RKO (cell line): ENCODE data around the gene MAPK7.
A peak's percentile ranks its signal among the peaks of the same experiment; 100 is the strongest.

Experiments used
- DNase-seq: peaks from one replicate; pipeline ENCODE4 v3.0.0-alpha.2; 2016; ENCODE audit warnings: low spot score

Gene MAPK7

GRCh38 chr17:19378416-19379360 lies at the start of gene MAPK7:
Gene MAPK7 (plus strand): TSS chr17:19378498. CDS start chr17:19378901, 403 bp downstream.
- DNase-seq: peak; percentile 39

DNA sequence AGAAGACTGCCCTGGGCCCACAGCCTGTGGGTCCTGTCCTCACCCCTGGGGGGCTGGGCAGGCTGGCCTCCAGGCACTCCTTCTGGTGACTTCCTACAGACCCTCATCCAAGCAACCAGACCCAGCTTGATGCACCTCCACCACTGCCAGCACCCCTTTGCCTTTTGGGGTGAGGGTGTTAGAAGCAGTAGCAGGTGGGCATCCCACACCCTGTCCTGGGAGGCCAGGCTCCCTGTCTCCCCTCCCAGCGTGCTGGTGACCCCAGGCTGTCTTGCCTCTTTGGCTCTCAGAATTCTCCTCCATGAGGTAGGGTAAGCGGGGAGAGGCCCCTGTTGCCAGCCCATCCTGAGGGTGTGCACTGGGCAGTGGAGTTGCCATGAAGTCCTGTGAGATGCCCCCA lies 49.2 kb upstream of the MAPK7 start:
- no peak for DNase-seq

- DNase-seq: no peak
Observed at GRCh38 chr17:19329839-19330238, 48.5 kb upstream of the MAPK7 start.

- no peak for DNase-seq
Observed at GRCh38 chr17:19330271-19330670, 48.0 kb upstream of the MAPK7 start.

- DNase-seq: no peak
Observed at GRCh38 chr17:19331134-19331533, 47.2 kb upstream of the MAPK7 start.

- no peak for DNase-seq
Observed at GRCh38 chr17:19331543-19332245, 46.6 kb upstream of the MAPK7 start.

DNA sequence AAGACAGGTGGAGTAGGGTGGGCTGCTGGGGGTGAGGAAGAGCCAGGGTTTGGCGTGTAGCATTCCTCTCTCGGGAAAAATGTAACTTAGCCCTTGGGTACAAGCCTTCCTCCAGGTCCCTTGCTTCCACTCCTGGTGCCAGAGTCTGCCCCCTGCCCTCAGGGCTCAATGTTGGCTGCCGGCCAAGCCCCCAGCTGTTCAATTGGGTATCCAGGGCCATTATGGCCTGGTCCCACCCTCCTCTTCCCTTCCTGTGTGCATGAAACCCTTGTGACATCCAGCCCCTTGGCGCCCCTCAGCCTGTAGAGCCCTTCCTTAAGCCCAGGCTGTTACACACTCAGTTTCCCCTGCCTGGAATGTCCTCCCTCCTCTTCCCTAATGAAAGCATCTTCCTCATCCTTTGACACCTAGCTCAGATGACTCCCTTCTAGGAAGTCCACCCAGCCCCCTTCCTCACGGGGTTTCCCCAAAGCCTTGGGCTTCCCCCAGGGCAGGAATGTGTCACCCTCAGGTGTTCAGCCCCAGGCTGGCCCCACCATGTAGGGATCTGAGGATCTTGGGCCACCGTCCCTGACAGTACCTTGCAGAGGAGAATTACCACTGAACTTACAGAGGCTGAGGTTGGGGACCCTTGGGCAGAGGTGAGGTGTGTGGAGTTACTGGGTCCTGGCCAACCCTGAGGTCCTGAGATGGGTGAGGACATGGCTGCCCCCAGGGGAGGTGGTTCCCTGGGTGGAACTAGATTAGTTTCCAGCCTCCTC lies 45.7 kb upstream of the MAPK7 start:
- no peak for DNase-seq

GRCh38 chr17:19333132-19333440 lies 45.2 kb upstream of the MAPK7 start:
- DNase-seq: no peak

- no peak for DNase-seq
Observed at GRCh38 chr17:19333736-19334290, 44.5 kb upstream of the MAPK7 start.

DNA sequence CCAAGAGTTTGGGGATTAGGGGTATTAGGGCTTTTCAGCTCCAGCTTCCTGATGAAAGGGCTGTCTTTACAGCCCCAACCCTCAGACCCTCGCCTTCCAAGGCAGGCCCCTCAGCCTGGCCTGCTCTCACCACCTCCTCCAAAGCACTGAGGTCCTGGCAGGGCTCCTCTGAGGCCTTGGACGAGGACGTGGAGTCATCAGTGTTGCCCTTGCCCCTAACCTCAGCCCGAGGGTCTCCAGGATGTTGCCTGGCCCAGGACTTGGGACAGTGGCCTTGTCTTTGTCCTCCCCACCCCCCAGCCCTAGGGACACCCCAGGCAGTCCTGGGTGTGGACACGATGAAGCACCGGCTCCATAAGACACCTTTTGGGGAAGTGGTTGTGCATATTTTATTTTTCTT lies 44.0 kb upstream of the MAPK7 start:
- no peak for DNase-seq

GRCh38 chr17:19335951-19336631 lies 42.2 kb upstream of the MAPK7 start:
- DNase-seq: no peak

DNA sequence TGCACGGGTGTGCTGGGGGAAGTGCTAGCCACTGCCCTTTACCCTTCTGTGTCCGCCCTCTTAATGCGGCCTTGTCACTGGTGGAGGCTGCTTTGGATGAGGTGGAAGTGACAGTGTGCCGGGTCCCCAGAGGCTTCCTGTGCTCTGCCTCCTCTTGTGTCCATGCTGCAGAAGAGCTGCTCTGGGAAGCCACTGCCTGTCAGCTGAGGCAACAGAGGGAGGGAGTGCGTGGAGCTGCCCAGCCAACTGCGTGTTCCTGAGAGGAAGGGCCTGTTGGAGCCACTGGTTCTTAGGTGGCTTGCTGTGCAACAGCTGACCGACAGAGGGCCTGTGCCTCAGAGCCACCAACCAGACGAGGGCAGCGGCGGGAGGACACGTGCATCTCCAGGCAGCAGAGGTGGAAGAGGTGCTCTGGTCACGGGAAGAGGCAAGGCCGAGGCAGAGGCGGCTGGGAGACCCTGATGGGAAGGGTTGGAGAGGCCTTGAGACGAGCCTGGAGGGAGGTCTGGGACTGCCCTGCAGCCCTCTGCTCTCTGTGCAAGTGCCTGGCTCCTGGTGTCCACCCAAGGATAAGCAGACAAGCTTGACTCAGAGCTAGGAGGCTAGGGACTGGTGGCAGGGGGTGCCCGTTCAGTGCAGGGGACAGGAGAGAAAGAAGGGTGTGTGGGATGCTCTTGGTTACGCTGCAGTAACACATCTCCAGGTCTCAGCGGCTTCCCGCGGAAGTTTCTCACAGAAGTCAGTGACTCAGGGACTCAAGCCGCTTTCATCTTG lies 41.2 kb upstream of the MAPK7 start:
- DNase-seq: no peak

DNA sequence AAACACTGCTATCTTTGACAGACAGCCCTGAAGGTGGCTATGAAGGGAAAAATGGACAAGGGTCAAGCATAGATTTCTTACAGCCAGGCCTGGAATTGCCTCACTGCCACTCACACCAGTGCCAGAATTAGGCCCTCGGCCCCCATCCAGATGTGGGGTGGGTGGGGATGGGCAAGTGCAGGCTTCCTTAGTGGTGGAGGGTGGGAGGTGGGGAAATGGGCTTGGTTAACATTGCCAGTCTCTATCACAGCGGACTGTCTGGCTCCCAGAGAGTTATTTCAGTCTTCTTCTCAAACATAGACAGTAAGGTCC lies 40.6 kb upstream of the MAPK7 start:
- no peak for DNase-seq

GRCh38 chr17:19338031-19338990 lies 40.0 kb upstream of the MAPK7 start:
- DNase-seq: peak; percentile 19

DNA sequence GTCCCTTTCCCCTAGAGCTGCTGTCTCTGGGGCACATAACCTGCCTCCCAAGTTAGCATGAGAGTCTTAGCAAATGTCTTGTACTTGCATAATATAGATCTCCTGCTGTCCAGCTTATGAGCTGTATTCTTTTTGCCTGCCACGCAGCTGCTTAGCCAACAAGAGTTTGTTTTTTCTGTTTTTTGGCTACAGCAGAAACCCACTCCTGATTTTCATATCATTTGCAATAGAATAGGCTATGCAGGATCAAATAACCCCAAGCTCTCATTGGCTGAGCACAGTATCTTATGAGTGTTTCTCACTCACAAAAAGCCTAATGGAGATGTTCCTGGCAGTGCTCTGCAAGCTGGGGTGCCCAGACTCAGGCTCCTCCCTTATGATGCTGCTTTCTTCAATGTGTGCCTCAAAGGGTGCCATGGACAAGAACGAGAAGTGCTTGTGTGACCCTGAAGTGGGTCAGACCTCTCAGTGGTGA lies 38.9 kb upstream of the MAPK7 start:
- no peak for DNase-seq

DNA sequence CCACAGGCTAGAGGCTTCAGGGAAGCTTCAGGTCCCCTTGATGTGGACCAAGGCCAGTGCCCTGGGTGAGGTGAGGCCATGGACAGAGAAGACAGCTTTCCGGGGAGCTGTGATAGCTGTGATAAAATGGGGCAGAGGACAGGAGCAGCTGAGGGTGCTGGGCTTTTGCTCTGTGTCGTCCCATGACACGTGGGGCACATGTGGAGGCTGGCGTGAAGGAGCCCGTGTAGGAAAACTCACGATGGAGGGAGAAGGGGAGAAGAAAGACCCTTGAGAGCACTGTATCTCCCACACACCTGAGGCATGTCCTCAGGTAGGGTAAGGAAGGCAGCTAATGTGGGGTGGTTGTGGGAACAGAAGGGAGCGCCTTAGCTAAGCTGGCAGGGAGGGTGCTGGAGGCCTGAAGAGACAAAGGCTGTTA lies 37.1 kb upstream of the MAPK7 start:
- DNase-seq: no peak

GRCh38 chr17:19341641-19342610 lies 36.4 kb upstream of the MAPK7 start:
- DNase-seq: no peak

GRCh38 chr17:19342611-19343255 lies 35.6 kb upstream of the MAPK7 start:
- no peak for DNase-seq
